Bronchial epithelial cell (primary cell): ENCODE data around the gene TCEAL6. TPM values are rescaled to one million over a fixed set of nuclear protein-coding genes. Genes with fewer than 3 reads are reported as not detected.
"Not testable (repeated sequence)": the region's sequence is repeated elsewhere in the genome, so short reads cannot be mapped to it uniquely, and the experiment has no call there.

Experiments used
- DNase-seq: peaks from one replicate; pipeline ENCODE4 v3.0.0-alpha.2; 2010; ENCODE audit warnings: low read depth
- FAIRE-seq: peaks from 2 replicates; lab custom pipeline; 2011; peaks lifted over from hg19 to GRCh38; lab: Jason Lieb, UNC
- H3K27me3 ChIP-seq: 2 replicates; pipeline ENCODE4 v1.5.1; 2011; ENCODE audit warnings: low read length; ENCODE audit not compliant: control insufficient read depth, insufficient read depth
- H3K36me3 ChIP-seq: 2 replicates; pipeline ENCODE4 v1.5.1; 2011; ENCODE audit warnings: low read length; ENCODE audit not compliant: control insufficient read depth, insufficient read depth
- H3K4me3 ChIP-seq: 2 replicates; pipeline ENCODE4 v1.5.1; 2011; ENCODE audit warnings: mild to moderate bottlenecking, low read depth, low read length, control low read depth
- CTCF ChIP-seq: IDR thresholded peaks from 2 replicates; pipeline ENCODE4 v1.5.1; 2011; ENCODE audit warnings: mild to moderate bottlenecking, moderate library complexity, low read length, control low read depth, inconsistent platforms; ENCODE audit not compliant: insufficient read depth, severe bottlenecking
- total RNA-seq: library from RNA; depleted of rRNA; stranded (reverse); fragments of >200 nt; gene quantifications from 2 replicates; pipeline ENCODE4 v1.2.1, GENCODE V29; 2014

Gene TCEAL6
- not detected in 2 replicates for total RNA-seq

GRCh38 chrX:102142274-102142673 is at the start of gene TCEAL6:
TCEAL6 (minus strand) TSS chrX:102142481.
- not testable (repeated sequence) for H3K4me3 ChIP-seq, FAIRE-seq, DNase-seq, H3K36me3 ChIP-seq, H3K27me3 ChIP-seq

DNA sequence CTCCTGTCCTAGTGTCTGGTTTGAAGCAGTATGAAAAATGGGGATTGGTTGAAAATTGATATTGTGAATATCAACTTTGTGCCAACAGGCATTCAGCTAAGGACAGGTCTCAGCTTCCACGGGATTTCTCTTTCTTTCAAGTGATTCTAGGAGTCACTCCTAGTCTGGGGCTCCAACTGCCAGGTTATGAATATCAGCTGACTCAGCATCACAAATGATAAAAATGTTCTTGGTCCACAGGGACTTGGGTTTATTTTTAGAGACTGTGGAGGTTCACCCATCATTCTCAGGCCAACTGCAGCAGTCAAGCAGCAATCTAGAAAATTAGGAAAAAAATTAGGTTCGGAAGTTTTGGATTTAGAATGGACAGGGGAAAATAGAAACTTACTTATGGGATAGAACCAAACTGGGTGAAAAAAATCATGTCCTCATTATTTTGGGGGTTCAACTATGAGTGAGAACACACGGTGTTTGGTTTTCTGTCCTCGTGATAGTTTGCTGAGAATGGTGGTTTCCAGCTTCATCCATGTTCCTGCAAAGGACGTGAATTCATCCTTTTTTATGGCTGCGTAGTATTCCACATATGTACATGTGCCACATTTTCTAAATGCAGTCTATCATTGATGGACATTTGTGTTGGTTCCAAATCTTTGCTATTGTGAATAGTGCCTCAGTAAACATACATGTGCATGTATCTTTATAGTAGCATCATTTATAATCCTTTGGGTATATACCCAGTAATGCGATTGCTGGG is 43.9 kb upstream of the TCEAL6 start:
- TF ChIP-seq CTCF = no peak
- Histone ChIP-seq H3K27me3 (no peaks in the 10 kb centered on the region), H3K4me3 (no peak overlapping the region), H3K36me3 (no peaks in the 10 kb centered on the region)
- DNase-seq (no peak), FAIRE-seq (no peak)

- FAIRE-seq (peak; percentile 40), DNase-seq (peak; percentile 57)
- no peaks in the 10 kb centered on the region for H3K36me3 ChIP-seq
- H3K4me3 ChIP-seq = peak within 1 kb of the TSS; percentile 40
- TF ChIP-seq CTCF = no peak
- H3K27me3 ChIP-seq = no peaks in the 10 kb centered on the region
Measured at GRCh38 chrX:102155806-102156179, 13.5 kb upstream of the TCEAL6 start, which contains the start of gene BEX5. BEX5 (minus strand) TSS chrX:102155977; CDS start chrX:102154265, 1,712 bp downstream.

DNA sequence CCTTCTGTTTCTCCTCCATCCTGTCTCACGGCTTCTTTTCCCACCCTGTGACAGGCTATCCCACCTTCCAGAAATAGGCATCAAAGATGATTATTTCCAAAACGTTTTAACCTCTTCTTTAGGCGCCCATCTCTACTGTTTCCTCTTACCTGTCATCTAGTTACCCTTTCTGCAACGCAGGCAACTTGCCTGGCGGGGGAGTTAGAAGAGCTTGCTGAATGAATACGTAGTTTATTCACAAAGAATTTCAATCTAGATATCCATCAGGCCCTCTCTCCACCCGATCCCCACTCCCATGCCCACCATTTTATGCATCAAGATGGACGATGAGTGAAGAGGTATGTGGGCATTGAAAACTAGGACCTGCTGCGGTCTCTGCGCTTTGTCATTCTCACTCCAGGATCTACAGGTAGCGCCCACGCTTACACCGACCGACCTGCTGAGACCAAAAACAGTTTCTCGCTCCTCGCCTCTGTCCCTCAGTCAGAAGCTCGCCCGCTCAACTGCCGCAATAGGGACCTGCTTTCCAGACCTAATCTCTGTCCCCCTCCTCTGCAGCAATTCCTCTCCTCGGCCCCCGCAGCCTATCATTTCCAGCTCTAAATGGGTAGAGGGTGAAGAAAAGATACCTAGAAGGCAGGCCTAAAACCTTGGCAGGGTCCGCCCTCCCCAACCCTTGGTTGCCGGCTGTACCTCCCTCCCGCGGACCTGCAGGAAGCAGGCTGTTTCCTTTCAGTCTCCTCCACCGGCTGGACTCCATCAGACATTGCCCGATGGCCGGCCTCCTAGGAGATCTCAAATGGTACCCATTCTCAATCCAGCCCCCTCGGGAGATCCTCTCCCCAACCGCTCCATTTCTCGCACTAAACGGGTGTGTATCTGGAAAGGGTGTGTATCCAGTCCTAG is 12.9 kb upstream of the TCEAL6 start:
- Histone ChIP-seq H3K36me3 (no peaks in the 10 kb centered on the region), H3K27me3 (no peaks in the 10 kb centered on the region), H3K4me3 (peak overlapping the region; percentile 40)
- FAIRE-seq (no peak), DNase-seq (peak; percentile 10)
- no peak for TF ChIP-seq CTCF

DNA sequence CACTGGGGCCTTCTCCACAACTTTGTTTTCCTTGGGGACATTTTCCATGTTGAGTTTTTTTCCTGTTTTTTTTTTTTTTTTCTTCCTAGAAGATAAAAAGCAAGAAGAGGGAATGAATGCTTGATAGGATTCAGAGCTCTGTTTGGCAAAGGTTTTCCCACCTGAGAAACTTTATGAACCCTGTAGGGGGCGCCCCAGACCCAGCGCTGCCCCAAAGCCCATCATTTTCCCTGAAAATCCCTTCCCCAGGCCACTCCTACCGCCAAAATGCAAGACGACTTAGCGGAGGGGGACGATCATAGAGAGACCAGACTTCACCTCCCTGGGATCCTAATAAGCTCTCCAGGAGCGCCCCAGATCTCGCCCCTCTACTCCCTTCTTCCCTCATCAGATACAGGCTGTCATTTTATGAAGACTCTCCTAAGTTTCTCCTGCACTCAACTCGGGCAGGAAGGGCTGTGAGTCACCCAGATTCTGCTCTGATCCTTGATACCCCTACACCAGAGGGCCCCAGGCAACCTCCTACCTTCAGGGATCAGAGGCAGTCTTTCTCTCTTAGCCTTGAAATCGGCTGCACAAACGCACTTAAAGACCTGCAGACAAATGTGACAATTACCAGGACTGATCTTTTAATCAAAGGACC is 12.1 kb upstream of the TCEAL6 start:
- Histone ChIP-seq H3K27me3 (no peaks in the 10 kb centered on the region), H3K36me3 (no peaks in the 10 kb centered on the region), H3K4me3 (no peak overlapping the region)
- DNase-seq = no peak
- no peak for FAIRE-seq
- no peak for TF ChIP-seq CTCF

DNA sequence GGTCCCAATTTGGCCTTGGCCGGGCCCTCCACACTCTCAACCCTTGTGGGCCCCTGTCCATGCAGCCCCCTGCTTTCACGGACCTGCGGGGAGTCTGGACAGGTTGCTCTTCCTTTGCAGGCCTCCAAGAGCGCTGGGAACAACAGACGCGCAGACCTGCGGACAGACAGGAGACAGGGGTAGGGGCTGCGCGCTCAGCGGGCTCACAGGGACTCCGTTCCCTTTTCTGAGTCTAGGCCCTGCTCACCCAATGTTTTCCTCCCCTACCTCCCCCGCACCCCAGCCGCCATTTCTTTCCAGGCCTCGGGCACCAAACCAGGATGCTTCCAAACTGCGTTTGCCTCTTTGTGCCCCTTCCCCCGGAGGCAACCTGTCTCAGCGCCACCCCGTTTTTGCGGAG is 650 bp downstream of the TCEAL6 start:
- not testable (repeated sequence) for H3K36me3 ChIP-seq, FAIRE-seq, H3K4me3 ChIP-seq, H3K27me3 ChIP-seq, DNase-seq

DNA sequence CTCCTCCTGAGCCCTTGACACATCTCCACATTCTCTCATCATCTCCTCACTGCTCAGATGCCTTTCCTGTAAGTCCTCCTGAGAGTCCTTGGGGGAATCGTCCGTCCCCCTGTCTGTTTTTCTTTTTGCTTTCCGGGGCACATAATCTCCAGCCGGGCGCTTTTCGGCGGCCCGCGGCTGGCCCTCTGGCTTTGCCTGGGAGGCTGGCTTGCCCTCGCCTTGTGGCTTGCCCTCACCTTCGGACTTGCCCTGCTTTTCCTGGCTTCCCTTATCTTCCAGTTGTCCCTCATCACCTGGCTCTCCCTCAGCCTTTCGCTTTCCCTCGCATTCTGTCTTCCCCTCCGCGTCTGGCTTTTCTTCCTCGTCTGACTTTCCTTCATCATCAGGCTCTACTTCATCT is 1.4 kb downstream of the TCEAL6 start:
- not testable (repeated sequence) for FAIRE-seq, H3K4me3 ChIP-seq, H3K27me3 ChIP-seq, DNase-seq, H3K36me3 ChIP-seq
